ENCODE data around the gene SLC31A1.

SLC31A1 gene

DNA sequence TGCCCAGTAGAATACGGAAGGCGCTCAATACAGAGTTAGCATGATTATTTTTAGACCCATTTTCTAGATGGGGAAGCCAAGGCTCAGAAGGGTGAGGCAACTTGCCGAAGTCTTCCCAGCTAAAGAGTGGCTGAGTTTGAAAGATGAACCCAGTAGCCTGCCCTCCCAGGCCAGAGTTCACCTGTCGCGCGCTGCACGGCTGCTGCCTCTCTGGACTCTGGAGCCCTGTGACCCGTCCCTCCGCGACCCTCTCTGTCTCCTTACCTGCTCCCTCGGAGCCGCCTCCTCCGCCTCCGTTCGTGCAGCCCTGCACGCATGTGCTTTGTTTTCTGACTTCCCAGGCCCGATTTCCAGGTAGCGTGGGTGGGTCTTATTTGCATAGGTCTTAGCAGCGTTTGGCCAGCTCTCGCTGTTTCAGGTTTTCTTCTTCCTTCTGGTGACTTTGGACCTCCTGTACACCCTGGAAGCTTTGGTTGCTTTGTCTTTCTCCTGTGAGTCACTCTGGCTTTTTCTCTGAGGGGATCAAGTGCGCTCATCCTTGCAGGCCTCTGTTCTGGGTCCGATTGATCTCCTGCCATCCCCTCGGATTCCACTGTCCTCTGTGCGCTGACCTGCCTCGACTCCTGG is 81.6 kb downstream of the SLC31A1 start, which contains the start of gene RNF183:
Gene RNF183, minus strand, starts transcription at position 585 of the 627 bp plus-strand sequence. CDS start 5,192 bp downstream, outside the sequence.
- no peak within 1 kb of the TSS for H3K4me3 ChIP-seq (ENCODE audit: low read depth, low read length)
- TF ChIP-seq, protein P1, sequence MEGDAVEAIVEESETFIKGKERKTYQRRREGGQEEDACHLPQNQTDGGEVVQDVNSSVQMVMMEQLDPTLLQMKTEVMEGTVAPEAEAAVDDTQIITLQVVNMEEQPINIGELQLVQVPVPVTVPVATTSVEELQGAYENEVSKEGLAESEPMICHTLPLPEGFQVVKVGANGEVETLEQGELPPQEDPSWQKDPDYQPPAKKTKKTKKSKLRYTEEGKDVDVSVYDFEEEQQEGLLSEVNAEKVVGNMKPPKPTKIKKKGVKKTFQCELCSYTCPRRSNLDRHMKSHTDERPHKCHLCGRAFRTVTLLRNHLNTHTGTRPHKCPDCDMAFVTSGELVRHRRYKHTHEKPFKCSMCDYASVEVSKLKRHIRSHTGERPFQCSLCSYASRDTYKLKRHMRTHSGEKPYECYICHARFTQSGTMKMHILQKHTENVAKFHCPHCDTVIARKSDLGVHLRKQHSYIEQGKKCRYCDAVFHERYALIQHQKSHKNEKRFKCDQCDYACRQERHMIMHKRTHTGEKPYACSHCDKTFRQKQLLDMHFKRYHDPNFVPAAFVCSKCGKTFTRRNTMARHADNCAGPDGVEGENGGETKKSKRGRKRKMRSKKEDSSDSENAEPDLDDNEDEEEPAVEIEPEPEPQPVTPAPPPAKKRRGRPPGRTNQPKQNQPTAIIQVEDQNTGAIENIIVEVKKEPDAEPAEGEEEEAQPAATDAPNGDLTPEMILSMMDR (IDR thresholded peaks at IDR 0.05; ENCODE audit: borderline replicate concordance, insufficient read depth, low read depth, low read length), result no peak

DNA sequence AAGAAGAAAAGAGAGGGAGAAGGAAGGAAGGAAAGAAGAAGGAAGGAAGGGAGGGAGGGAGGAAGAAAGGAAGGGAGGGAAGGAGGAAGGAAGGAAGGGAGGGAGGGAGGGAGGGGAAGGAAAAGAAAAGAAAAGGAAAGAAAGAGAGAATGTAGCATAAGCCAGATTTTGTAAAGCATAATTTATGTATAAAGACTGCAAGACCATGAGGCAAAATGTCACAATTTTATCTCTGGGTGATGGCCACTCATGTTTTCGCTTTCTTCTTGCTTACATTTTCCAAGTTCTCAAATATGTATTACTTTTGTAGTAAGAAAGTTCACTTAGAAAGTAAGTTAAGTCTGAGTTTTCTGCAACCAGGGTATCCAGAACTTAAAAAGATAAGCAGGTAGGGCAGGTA is 85.2 kb downstream of the SLC31A1 start:
- H3K4me3 ChIP-seq (ENCODE audit: low read depth, low read length), result no peak overlapping the region
- TF ChIP-seq, protein P1 (IDR thresholded peaks at IDR 0.05; ENCODE audit: borderline replicate concordance, insufficient read depth, low read depth, low read length), result no peak

DNA sequence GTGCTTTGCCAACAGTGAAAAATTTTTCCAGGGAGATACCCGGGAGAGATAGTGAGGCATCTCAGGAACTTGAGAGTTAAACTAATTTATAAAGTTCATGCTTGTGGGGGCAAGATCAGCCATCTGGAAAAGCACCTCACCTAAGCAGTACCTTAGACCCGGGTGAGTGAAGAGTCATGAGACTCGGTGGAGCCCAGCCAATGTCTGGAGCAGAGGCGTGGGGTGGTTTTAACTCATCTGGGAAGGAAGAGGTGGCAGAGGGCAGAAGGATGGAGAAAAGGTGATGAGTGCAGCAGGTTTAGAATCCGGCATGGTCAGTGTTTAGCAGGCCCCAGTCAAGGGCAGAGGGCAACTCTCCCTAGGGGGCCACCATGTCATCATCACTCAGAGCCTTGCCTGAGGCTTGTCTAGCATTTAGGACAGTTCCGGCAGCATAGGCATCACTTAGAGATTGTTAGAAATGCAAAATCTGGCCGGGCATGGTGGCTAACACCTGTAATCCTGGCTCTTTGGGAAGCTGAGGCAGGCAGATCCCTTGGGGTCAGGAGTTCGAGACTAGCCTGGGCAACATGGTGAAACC is 86.1 kb downstream of the SLC31A1 start:
- TF ChIP-seq, protein P1 (IDR thresholded peaks at IDR 0.05; ENCODE audit: borderline replicate concordance, insufficient read depth, low read depth, low read length), result no peak

DNA sequence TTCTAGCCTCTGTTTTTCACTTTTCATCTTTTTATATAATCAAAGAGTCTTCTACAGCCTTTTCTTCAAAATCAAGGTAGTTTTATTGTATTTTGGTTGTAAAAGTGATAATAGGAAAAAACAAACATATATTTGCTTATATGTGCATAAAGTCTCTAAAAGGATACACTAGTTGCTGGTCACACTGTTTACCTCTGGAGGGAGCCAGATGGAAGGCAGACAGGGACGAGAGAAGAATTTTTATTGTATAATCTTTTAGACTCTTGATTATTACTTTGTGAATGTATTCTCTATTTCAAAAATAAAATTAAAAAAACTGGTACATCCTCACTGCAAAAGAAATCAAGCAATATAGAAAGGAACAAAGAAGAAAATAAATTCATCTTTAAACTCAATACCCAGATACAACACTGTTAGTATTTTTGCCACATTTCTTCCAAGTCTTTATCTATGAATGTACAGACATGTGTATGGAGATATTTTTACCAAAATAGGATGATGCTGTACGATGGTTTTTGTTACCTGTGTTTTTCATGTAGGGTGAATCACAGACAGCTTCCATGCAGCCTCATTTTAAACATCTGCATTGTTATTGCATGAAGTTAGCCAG is 88.0 kb downstream of the SLC31A1 start:
- TF ChIP-seq, protein P1 (IDR thresholded peaks at IDR 0.05; ENCODE audit: borderline replicate concordance, insufficient read depth, low read depth, low read length), result peak; percentile 45; the same call in 1 of the 2 replicates
- H3K4me3 ChIP-seq (ENCODE audit: low read depth, low read length), result no peak overlapping the region

More for the DNA sequence above, 86.1 kb downstream of the SLC31A1 start:
- H3K4me3 ChIP-seq (ENCODE audit: low read depth, low read length), result no peak overlapping the region

DNA sequence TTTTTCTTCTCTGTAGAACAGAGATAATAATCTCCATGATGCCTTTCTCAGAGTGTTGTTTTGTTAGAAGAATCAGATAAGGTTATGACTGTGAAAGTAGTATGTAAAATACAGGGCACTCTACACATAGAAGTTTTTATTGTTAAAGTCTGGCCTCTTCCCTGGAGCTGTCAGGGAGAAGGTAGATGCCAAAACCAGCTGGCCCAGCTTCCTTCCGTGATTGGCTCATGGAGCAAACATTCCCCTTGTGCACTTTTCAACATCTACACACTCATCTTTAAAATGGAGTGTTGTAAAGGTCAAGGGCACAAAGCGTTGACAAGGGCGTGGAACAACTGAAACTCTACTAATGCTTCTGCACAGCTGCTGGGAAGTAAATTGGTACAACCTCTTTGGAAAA is 89.2 kb downstream of the SLC31A1 start:
- no peak overlapping the region for H3K4me3 ChIP-seq (ENCODE audit: low read depth, low read length)
- TF ChIP-seq, protein P1 (IDR thresholded peaks at IDR 0.05; ENCODE audit: borderline replicate concordance, insufficient read depth, low read depth, low read length), result no peak

DNA sequence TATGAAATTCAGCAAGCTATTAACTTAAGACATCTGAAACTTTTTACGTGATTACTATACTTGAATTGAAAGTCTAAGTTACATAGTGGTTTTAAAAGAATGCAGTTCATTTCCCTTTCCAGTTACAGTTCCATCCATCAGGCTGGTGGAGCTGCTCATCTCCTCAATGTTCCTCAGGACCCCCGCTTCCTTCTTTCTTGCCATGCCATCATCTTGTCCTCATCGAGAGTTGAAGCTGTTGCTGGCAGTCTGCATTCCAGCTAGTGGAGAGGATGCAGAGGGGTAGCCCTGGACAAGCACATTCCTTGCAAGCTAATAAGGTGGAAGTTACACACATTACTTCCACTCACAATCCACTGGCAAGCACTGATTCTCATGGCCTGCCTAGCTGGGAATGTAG is 90.6 kb downstream of the SLC31A1 start:
- H3K4me3 ChIP-seq (ENCODE audit: low read depth, low read length), result no peak overlapping the region
- TF ChIP-seq, protein P1 (IDR thresholded peaks at IDR 0.05; ENCODE audit: borderline replicate concordance, insufficient read depth, low read depth, low read length), result no peak

Measured in GM12875 (cell line).